HG03432 (cell line): ENCODE measurements around the gene C6orf118.

Source experiments
- ATAC-seq: cut with Tn5 transposase; IDR thresholded peaks from one replicate; pipeline ENCODE4 v1.9.1; 2021; ENCODE audit warnings: mild to moderate bottlenecking, moderate library complexity; ENCODE audit not compliant: unreplicated experiment

Gene C6orf118

DNA sequence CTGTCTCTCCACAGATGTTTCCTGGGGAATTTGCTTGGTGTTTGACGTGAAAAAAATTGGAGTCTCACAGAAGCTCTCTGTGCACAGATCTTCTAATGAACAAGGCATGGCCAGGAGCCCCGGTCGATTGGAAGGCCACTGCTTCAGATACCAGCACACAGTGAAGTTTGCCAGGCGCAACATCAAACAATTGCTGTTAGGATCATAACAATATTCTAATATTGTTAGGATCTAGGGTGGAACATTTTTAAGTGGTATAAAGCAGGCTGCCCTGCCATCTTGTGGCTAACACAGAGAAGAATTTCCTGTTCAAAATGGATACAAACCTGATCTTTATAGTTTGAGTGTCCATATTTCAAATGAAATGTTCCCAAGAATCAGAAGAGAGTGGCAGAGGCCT, 64.1 kb downstream of the C6orf118 start:
- ATAC-seq, result no peak

DNA sequence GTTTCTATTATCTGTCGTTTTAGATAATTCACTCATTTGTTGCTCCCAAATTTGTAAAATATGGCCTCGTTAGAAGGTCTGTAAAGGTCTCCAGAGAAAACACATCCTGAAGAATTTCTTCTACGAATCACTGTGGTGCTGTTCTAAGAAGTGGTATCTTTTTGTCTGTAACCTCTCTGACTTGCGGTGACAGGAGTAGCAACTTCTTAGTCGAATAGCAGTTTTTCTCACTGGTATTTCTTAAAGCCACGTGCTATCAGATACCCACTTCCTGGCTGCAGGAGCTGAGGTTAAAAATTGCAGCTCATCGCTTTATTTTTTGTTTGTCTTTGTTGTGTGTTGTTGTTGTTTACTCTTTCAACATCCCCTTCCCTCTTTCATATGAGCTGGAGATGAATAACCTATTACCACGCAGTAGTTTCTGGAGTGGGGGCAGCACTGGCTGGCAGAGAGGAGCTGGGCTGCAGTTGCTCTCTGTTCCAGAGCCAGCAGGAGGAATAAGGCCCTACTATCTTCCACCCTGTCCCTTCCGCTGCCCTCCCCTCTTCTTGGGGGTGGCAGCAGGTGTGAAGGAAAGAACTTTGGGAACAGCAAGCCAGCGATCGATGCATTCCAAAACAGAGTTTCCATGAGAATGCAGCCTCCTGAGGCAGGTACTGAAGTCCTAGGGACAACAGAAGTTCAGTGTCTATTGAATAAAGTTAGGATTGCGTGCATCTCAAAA, 64.7 kb downstream of the C6orf118 start:
- no peak for ATAC-seq

DNA sequence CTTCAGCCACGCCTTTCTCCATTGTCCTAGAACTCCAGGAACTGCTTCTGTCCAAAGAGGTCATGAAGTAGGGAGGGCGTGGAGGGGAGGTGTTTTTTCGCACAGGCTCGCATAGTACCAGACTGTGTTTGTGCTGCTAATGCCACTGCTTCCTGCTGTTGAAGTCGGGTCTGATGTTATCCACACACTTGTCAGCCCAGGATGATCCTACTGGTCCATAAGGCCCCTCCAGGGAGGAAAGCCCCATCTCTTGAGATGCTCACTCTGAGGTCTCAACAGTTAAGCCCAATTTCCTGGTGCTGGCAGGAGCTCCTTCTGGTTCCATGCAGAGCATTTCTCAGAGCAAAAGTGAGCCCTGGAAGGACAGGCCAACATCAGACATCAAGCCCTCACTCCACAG, 65.6 kb downstream of the C6orf118 start:
- ATAC-seq, result no peak

DNA sequence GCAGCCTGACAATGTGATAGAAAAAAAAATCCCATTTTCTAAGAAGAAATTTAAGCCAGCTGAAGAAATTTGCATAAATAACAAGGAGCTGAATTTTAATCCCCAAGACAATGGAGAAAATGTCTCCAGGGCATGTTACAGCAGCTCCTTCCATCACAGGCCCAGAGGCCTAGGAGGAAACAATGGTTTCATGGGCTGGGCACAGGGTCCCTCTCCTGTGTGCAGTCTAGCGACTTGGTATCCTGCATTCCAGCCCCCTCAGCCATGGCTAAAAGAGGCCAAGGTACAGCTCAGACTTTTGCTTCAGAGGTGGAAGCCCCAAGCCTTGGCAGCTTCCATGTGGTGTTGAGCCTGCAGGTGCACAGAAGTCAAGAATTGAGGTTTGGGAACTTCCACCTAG, 73.1 kb downstream of the C6orf118 start:
- ATAC-seq, result no peak

DNA sequence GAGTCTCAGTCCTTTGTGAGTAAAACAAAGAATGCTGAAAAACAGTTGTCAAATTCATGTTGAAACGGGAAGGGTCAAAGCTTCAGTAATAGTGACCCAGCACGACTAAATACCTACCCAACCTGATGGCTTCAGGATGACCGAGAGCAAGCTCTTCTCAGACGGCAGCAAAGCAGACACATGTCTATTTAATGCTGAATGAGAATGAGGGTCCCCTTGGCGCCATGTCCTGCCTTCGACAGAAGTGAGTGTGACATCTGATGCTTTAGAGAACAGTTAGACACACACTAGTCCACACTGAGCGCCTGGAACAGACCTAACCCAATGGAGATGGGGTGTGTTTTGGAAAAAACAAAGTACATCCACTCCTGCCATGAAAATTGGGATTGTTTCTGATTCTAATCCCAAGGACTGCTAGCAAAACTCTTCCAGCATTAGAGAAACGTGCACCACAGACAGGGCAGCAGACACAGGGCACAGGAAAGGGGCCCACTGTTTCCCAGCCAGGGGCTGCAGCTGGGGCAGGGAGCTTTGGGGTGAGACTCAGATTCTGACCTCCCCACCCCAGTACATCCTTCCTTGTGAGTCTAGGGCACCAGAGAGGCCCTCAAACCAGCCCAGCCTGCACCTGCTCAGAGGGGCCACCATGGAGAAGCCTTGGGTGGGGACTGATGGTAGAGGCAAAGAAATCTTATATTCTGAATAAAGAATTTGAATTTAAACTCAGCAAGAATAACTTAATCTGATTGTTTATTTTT, 76.5 kb downstream of the C6orf118 start:
- no peak for ATAC-seq

DNA sequence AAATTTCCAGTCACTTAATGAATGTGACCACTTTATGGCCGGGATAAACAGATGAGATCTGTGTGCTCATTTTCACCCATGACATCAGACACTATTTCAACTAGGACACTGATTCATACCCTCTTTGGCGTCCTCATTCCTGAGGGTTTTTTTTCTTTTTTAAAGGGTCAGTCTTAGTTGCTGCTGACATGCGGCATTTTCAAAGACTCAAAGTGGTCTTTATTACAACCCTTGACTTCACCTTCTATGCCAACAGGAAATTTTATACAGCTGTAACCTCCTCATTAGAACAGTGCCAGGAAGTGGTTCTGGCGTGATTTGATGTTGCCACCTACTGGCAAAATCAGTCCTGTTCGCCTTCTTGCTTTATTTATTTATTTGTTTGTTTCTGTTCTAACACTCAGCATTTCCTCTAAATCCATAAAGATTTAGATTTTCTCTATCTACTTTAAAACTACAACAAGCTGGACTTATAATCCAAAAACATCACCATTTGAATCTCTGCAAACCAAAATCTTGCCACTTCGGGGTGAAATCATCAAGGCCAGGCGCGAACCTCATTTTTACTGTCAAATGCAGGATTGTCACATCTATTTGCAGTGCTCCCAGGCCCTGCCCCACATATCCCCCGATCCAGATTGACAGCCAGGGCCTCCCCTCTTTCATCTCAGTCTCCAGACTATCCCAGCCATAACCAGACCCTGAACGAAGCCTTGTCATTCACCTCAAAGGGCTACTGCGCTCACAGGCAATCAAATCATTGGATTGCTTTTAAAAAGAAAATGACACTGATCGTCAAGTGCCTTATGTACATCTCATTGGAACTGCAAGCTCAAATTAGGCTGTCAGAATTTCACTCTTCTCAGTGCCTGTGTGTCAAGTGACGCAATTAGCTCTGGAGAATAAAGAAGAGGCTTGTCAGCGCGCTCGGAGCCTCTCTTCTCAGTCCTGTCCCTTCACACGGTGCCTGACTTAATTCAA, 77.5 kb downstream of the C6orf118 start:
- no peak for ATAC-seq

DNA sequence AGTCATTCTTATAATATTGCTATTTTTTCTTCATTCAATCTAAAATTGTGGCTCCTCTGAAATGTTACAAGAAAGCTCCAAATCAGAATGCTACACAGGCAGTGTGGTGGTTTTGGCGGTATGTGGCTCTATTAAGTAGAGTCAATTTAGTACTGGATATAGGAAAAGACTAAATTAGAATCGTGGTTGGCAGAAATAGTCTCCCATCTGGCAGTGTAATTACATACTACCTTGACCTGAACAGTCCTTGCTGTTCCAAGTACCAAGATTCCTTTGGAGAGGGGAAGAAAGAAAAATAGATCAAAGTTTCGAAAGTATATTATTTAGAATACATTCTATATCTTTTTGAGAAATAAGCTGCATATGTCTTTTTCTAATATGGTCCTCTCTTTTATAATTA, 78.2 kb downstream of the C6orf118 start:
- ATAC-seq, result no peak
